ENCODE data around the gene GJB1.

GJB1 gene

GRCh38 chrX:71239781-71240180, 16.8 kb downstream of the GJB1 start (continued):
- TF ChIP-seq ZNF791 (tag by site-specific recombination; IDR thresholded peaks at IDR 0.05): no peak

- Histone ChIP-seq H3K36me3 (ENCODE audit: control insufficient read depth in 2 of 2, insufficient read depth in 1 of 2, low read length in 2 of 2) (peaks cover 10 to 69% of the 10 kb centered on the region in 2 experiments), H3K4me3 (ENCODE audit: low read depth, low read length) (no peak overlapping the region), H3K9me3 (ENCODE audit: control insufficient read depth, insufficient read depth, low read depth, low read length) (no peaks in the 10 kb centered on the region), H3K27ac (ENCODE audit: extremely low read depth, low read depth, low read length) (no peak overlapping the region), H3K4me1 (ENCODE audit: control insufficient read depth, insufficient read depth, low read length) (no peaks in the 10 kb centered on the region)
- ChIA-PET POLR2A (no interaction called here), CTCF (no interaction called here)
- TF ChIP-seq RBAK (tag by site-specific recombination; IDR thresholded peaks at IDR 0.05) (no peak), ZNF266 (tag by site-specific recombination; IDR thresholded peaks at IDR 0.05; ENCODE audit: low read depth) (no peak), ZNF350 (tag by site-specific recombination; IDR thresholded peaks at IDR 0.05) (no peak), ZNF549 (tag by site-specific recombination; IDR thresholded peaks at IDR 0.05) (no peak), ZSCAN18 (tag by site-specific recombination; IDR thresholded peaks at IDR 0.05) (no peak), TSHZ1 (tag by site-specific recombination; IDR thresholded peaks at IDR 0.05; ENCODE audit: borderline replicate concordance) (no peak), TCF7L2 (IDR thresholded peaks at IDR 0.05; ENCODE audit: borderline replicate concordance, low read depth, low read length) (no peak), ZNF239 (tag by site-specific recombination; IDR thresholded peaks at IDR 0.05) (no peak), ZNF404 (tag by site-specific recombination; IDR thresholded peaks at IDR 0.05) (no peak), ZNF214 (tag by site-specific recombination; IDR thresholded peaks at IDR 0.05; ENCODE audit: borderline replicate concordance) (no peak), ZNF391 (tag by site-specific recombination; IDR thresholded peaks at IDR 0.05; ENCODE audit: borderline replicate concordance, low read depth) (no peak)
Observed at GRCh38 chrX:71241301-71241700, 18.3 kb downstream of the GJB1 start.

- no peak overlapping the region for H3K4me3 ChIP-seq (ENCODE audit: low read depth, low read length)
- ChIA-PET POLR2A (interaction anchor here (0.6 to 1.2 kb wide), 3 partner anchors 9 to 49 kb away, joined by 3 to 5 read pairs (median 3); no protein-coding TSS in a partner anchor), CTCF (interaction anchor here (0.5 kb wide), 1 partner anchor 425 kb away, joined by 3 read pairs; no protein-coding TSS in a partner anchor)
- TF ChIP-seq ZEB2 (tag by site-specific recombination; IDR thresholded peaks at IDR 0.05) (no peak), ZNF580 (tag by site-specific recombination; IDR thresholded peaks at IDR 0.05) (no peak), ZNF114 (tag by site-specific recombination; IDR thresholded peaks at IDR 0.05) (no peak)
- H3K9me3 ChIP-seq (ENCODE audit: control insufficient read depth, insufficient read depth, low read depth, low read length): no peaks in the 10 kb centered on the region
- peaks cover 17 to 98% of the 10 kb centered on the region in 2 experiments for H3K36me3 ChIP-seq (ENCODE audit: control insufficient read depth in 2 of 2, insufficient read depth in 1 of 2, low read length in 2 of 2)
- H3K4me1 ChIP-seq (ENCODE audit: control insufficient read depth, insufficient read depth, low read length): no peaks in the 10 kb centered on the region
- no peak overlapping the region for H3K27ac ChIP-seq (ENCODE audit: extremely low read depth, low read depth, low read length)
Observed at GRCh38 chrX:71244359-71245128, 21.5 kb downstream of the GJB1 start.

Data from HEK293 (cell line).